HepG2 (cell line): Measurements from ENCODE around the gene DBNDD1. TPM values are rescaled to one million over a fixed set of nuclear protein-coding genes. Genes with fewer than 3 reads are reported as not detected.
A peak's percentile ranks its signal among the peaks of the same experiment; 100 is the strongest.

Experiments
- ASH2L ChIP-seq: fragments of 300-600, 200-600 bp; sonication (generic); IDR thresholded peaks from 2 replicates; pipeline ENCODE4 v1.7.0; 2017; ENCODE audit warnings: low read depth, mild to moderate bottlenecking, moderate library complexity, mixed read lengths, low read length; ENCODE audit not compliant: insufficient read length
- FOSL2 ChIP-seq: sonication (generic); formaldehyde crosslinking; IDR thresholded peaks from 2 replicates; pipeline ENCODE4 v1.4.0; 2020; ENCODE audit warnings: missing genetic modification reagents
- FOXO1 ChIP-seq: sonication (generic); formaldehyde crosslinking; IDR thresholded peaks from 2 replicates; pipeline ENCODE4 v1.4.0; 2020; ENCODE audit warnings: missing genetic modification reagents
- GPN1 ChIP-seq: sonication (generic); formaldehyde crosslinking; IDR thresholded peaks from 2 replicates; pipeline ENCODE4 v1.5.1; 2020; ENCODE audit warnings: missing genetic modification reagents, borderline replicate concordance
- GZF1 ChIP-seq: sonication (generic); formaldehyde crosslinking; IDR thresholded peaks from 2 replicates; pipeline ENCODE4 v1.5.1; 2020; ENCODE audit warnings: mild to moderate bottlenecking, missing genetic modification reagents
- KDM5A ChIP-seq: fragments of 200-600 bp; sonication (generic); IDR thresholded peaks from 2 replicates; pipeline ENCODE4 v1.7.0; 2018; ENCODE audit warnings: antibody characterized with exemption, mild to moderate bottlenecking, low read length, borderline replicate concordance
- MBNL3 ChIP-seq: fragments of 250-450 bp; sonication (Bioruptor Pico); conservative IDR thresholded peaks from 2 replicates; pipeline ENCODE4 v1.8.0; 2022; ENCODE audit warnings: mild to moderate bottlenecking, inconsistent platforms
- MTF1 ChIP-seq: sonication (generic); formaldehyde crosslinking; IDR thresholded peaks from 2 replicates; pipeline ENCODE4 v1.5.0; 2020; ENCODE audit warnings: missing genetic modification reagents
- MYC ChIP-seq: sonication (generic); formaldehyde crosslinking; IDR thresholded peaks from 2 replicates; pipeline ENCODE4 v1.9.0; 2021; ENCODE audit warnings: missing genetic modification reagents, borderline replicate concordance
- ONECUT2 ChIP-seq: sonication (generic); formaldehyde crosslinking; IDR thresholded peaks from 2 replicates; pipeline ENCODE4 v1.4.0; 2020; ENCODE audit warnings: missing genetic modification reagents
- RFX1 ChIP-seq: fragments of 450-650 bp; IDR thresholded peaks from 2 replicates; pipeline ENCODE4 v1.6.1; 2017
- SRSF1 ChIP-seq: fragments of 200-400 bp; formaldehyde crosslinking; optimal IDR thresholded peaks from 2 replicates; pipeline ENCODE3; 2017; ENCODE audit warnings: mild to moderate bottlenecking, low read depth, low read length, moderate library complexity
- TARDBP ChIP-seq: sonication (generic); formaldehyde crosslinking; IDR thresholded peaks from 2 replicates; pipeline ENCODE4 v1.8.0; 2022; ENCODE audit warnings: mild to moderate bottlenecking, missing genetic modification reagents
- TGIF2 ChIP-seq: IDR thresholded peaks from 2 replicates; pipeline ENCODE4 v1.6.1; 2016; ENCODE audit warnings: control low read depth, missing compliant biosample characterization
- TOPORS ChIP-seq: sonication (generic); formaldehyde crosslinking; IDR thresholded peaks from 2 replicates; pipeline ENCODE4 v1.8.0; 2023; ENCODE audit warnings: mild to moderate bottlenecking, missing genetic modification reagents
- TSC22D2 ChIP-seq: sonication (generic); formaldehyde crosslinking; IDR thresholded peaks from 2 replicates; pipeline ENCODE4 v1.5.1; 2020; ENCODE audit warnings: missing genetic modification reagents, mild to moderate bottlenecking, borderline replicate concordance
- ZEB1 ChIP-seq: IDR thresholded peaks from 2 replicates; pipeline ENCODE4 v1.6.1; 2012; ENCODE audit warnings: mild to moderate bottlenecking, low read depth, inconsistent platforms; ENCODE audit not compliant: insufficient replicate concordance
- ZFAT ChIP-seq: sonication (generic); formaldehyde crosslinking; conservative IDR thresholded peaks from 2 replicates; pipeline ENCODE4 v1.8.1; 2023; ENCODE audit warnings: missing genetic modification reagents, inconsistent platforms
- ZIK1 ChIP-seq: sonication (generic); formaldehyde crosslinking; IDR thresholded peaks from 2 replicates; pipeline ENCODE4 v1.5.0; 2020; ENCODE audit warnings: mild to moderate bottlenecking, low read depth, missing genetic modification reagents, borderline replicate concordance
- ZNF101 ChIP-seq: sonication (generic); formaldehyde crosslinking; IDR thresholded peaks from 2 replicates; pipeline ENCODE4 v1.4.0; 2020; ENCODE audit warnings: mild to moderate bottlenecking, low read depth, missing genetic modification reagents, borderline replicate concordance
- ZNF121 ChIP-seq: sonication (generic); formaldehyde crosslinking; IDR thresholded peaks from 2 replicates; pipeline ENCODE4 v1.5.0; 2020; ENCODE audit warnings: mild to moderate bottlenecking, missing genetic modification reagents
- ZNF30 ChIP-seq: sonication (generic); formaldehyde crosslinking; IDR thresholded peaks from 2 replicates; pipeline ENCODE4 v1.5.0; 2020; ENCODE audit warnings: mild to moderate bottlenecking, missing genetic modification reagents
- ZNF547 ChIP-seq: sonication (generic); formaldehyde crosslinking; IDR thresholded peaks from 2 replicates; pipeline ENCODE4 v1.5.1; 2020; ENCODE audit warnings: mild to moderate bottlenecking, missing genetic modification reagents
- ZNF569 ChIP-seq: sonication (generic); formaldehyde crosslinking; IDR thresholded peaks from 2 replicates; pipeline ENCODE4 v1.5.0; 2020; ENCODE audit warnings: mild to moderate bottlenecking, missing genetic modification reagents, moderate library complexity, borderline replicate concordance
- ZNF777 ChIP-seq: sonication (generic); formaldehyde crosslinking; IDR thresholded peaks from 2 replicates; pipeline ENCODE4 v1.4.0; 2020; ENCODE audit warnings: missing genetic modification reagents
- polyA plus RNA-seq, 8 experiments: library from polyadenylated mRNA; depleted of rRNA in 3 of 8; stranded (reverse) in 7 of 8; unstranded in 1 of 8; fragments of >200 nt; fragmentation: Illumina TruSeq in 4 of 8; extraction: Trizol in 4 of 8; gene quantifications; 2 replicates each; pipeline versions ENCODE4 v1.2.1 to v1.2.3, GENCODE V29; 2011 to 2016; ENCODE audit warnings: low read depth in 4 of 8, missing spikeins in 1 of 8, mixed read lengths in 1 of 8; ENCODE audit not compliant: insufficient read depth in 1 of 8
- total RNA-seq, 5 experiments: library from RNA; depleted of rRNA; stranded (reverse); fragments of >200 nt; fragmentation: Illumina TruSeq; extraction: Trizol; gene quantifications; 2 replicates each; pipeline ENCODE4 v1.2.3, GENCODE V29; 2016; ENCODE audit warnings: low read depth in 1 of 5
- TF ChIP-seq, protein P1 (sequence below): IDR thresholded peaks from 2 replicates; pipeline ENCODE4 v1.4.0; 2020; ENCODE audit warnings: mild to moderate bottlenecking, missing genetic modification reagents
- TF ChIP-seq, protein P2 (sequence below): sonication (generic); formaldehyde crosslinking; IDR thresholded peaks from 2 replicates; pipeline ENCODE4 v1.5.1; 2020; ENCODE audit warnings: mild to moderate bottlenecking, missing genetic modification reagents, moderate library complexity

Gene DBNDD1
- total and polyA plus RNA-seq, 2 of the 13 experiments (the other 11 are each of a cell fraction or from before 2014, with no cell fraction given): 17.0 to 40.4 TPM

DNA sequence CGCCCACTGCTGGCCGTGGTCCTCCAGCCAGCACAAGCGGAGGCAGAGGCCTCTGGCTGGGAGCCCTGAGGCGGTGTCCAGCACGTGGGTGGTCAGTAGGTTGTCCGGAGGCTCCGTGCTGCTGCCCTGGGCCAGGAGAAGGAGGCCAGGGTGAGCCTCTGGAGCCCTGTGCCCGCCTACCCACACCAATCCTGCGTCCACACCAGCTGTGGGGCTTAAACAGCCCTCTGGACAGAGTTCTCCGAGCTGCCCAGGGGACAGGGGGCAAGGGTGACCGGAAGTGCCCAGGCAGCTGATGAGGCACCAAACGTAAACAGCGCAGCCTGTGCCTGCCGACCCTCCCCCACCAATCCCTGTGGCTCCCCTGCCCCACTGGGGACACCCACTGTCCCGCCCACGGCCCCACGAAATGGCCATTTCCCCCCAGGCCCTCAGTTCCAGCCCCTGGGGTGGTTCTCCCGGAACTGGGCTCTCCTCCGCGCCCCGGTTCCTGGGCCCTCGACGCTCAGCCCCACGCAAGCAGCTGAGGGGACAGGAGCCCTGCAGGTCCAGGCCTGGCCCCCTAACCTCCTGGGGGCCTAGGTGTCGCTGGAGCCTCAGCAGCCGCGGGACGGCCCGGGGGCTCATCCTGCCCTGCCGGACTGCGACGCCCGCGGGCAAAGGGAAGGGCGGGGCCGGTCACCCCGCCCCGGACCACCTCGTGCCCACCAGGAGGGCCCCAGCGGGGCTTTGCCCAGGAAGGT lies 27.9 kb upstream of the DBNDD1 start (continued):
- no peak for TF ChIP-seq MBNL3 (CRISPR knock-in tag)
- 0 out of 2 replicates have a peak, but pooled peaks have one; percentile 26 for TF ChIP-seq TGIF2
- TF ChIP-seq FOXO1 (CRISPR knock-in tag): peak; percentile 77
- no peak; the same call in 1 of the 2 replicates for TF ChIP-seq TSC22D2
- TF ChIP-seq ZNF30 (CRISPR knock-in tag): no peak
- 0 out of 2 replicates have a peak, but pooled peaks have one; percentile 26 for TF ChIP-seq TARDBP (CRISPR knock-in tag)
- no peak for TF ChIP-seq ZNF569 (CRISPR knock-in tag)
- TF ChIP-seq TOPORS: no peak
- TF ChIP-seq GZF1: no peak
- TF ChIP-seq, protein P1, sequence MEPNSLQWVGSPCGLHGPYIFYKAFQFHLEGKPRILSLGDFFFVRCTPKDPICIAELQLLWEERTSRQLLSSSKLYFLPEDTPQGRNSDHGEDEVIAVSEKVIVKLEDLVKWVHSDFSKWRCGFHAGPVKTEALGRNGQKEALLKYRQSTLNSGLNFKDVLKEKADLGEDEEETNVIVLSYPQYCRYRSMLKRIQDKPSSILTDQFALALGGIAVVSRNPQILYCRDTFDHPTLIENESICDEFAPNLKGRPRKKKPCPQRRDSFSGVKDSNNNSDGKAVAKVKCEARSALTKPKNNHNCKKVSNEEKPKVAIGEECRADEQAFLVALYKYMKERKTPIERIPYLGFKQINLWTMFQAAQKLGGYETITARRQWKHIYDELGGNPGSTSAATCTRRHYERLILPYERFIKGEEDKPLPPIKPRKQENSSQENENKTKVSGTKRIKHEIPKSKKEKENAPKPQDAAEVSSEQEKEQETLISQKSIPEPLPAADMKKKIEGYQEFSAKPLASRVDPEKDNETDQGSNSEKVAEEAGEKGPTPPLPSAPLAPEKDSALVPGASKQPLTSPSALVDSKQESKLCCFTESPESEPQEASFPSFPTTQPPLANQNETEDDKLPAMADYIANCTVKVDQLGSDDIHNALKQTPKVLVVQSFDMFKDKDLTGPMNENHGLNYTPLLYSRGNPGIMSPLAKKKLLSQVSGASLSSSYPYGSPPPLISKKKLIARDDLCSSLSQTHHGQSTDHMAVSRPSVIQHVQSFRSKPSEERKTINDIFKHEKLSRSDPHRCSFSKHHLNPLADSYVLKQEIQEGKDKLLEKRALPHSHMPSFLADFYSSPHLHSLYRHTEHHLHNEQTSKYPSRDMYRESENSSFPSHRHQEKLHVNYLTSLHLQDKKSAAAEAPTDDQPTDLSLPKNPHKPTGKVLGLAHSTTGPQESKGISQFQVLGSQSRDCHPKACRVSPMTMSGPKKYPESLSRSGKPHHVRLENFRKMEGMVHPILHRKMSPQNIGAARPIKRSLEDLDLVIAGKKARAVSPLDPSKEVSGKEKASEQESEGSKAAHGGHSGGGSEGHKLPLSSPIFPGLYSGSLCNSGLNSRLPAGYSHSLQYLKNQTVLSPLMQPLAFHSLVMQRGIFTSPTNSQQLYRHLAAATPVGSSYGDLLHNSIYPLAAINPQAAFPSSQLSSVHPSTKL (CRISPR knock-in tag): peak; percentile 55
- peak; percentile 57; the same call in 1 of the 2 replicates for TF ChIP-seq ZNF547
- 0 out of 2 replicates have a peak, but pooled peaks have one; percentile 80 for TF ChIP-seq ZIK1
- no peak for TF ChIP-seq ZEB1
- TF ChIP-seq GPN1 (CRISPR knock-in tag): no peak
- no peak for TF ChIP-seq ZNF121 (CRISPR knock-in tag)
- TF ChIP-seq, protein P2, sequence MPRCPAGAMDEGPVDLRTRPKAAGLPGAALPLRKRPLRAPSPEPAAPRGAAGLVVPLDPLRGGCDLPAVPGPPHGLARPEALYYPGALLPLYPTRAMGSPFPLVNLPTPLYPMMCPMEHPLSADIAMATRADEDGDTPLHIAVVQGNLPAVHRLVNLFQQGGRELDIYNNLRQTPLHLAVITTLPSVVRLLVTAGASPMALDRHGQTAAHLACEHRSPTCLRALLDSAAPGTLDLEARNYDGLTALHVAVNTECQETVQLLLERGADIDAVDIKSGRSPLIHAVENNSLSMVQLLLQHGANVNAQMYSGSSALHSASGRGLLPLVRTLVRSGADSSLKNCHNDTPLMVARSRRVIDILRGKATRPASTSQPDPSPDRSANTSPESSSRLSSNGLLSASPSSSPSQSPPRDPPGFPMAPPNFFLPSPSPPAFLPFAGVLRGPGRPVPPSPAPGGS (CRISPR knock-in tag): peak; percentile 66
- no peak for TF ChIP-seq ONECUT2
- TF ChIP-seq SRSF1: peak; percentile 66
- no peak; the same call in 1 of the 2 replicates for TF ChIP-seq FOSL2 (CRISPR knock-in tag)
- TF ChIP-seq MYC (CRISPR knock-in tag): peak; percentile 88
- TF ChIP-seq ASH2L: no peak
- peak; percentile 32; the same call in 1 of the 2 replicates for TF ChIP-seq ZNF777 (CRISPR knock-in tag)
- TF ChIP-seq KDM5A: no peak
- TF ChIP-seq ZNF101 (CRISPR knock-in tag): no peak
- TF ChIP-seq ZFAT (CRISPR knock-in tag): no peak
- TF ChIP-seq RFX1: no peak
- no peak for TF ChIP-seq MTF1 (CRISPR knock-in tag)
